Upper lobe of left lung (tissue), 6 donors: Measurements from ENCODE around the gene EFNA5. TPM values are rescaled to one million over a fixed set of nuclear protein-coding genes. Genes with fewer than 3 reads are reported as not detected.

Source experiments
- ATAC-seq, 2 donors: fragments of 200-7000 bp; cut with Tn5 transposase; one replicate each; pipeline ENCODE4 v1.9.1; 2022; ENCODE audit warnings: mild to moderate bottlenecking in 2 of 2, moderate library complexity in 2 of 2; ENCODE audit not compliant: low FRiP score in 2 of 2
- DNase-seq, 2 donors: peaks; one replicate each; pipeline ENCODE4 v3.0.0-alpha.2; 2019 to 2020
- H3K27ac ChIP-seq, 4 donors: fragments of 200-600 bp; sonication (generic); one replicate each; pipeline ENCODE4 v1.5.1; 2016 to 2019
- H3K27me3 ChIP-seq, 4 donors: fragments of 200-600 bp; sonication (generic); one replicate each; pipeline ENCODE4 v1.5.1; 2017 to 2019
- H3K36me3 ChIP-seq, 4 donors: fragments of 200-600 bp; sonication (generic); one replicate each; pipeline ENCODE4 v1.5.1; 2016 to 2019
- H3K4me1 ChIP-seq, 4 donors: fragments of 200-600 bp; sonication (generic); one replicate each; pipeline ENCODE4 v1.5.1; 2018 to 2019
- H3K4me3 ChIP-seq, 4 donors: fragments of 200-600 bp; sonication (generic); one replicate each; pipeline ENCODE4 v1.5.1; 2017 to 2019; ENCODE audit warnings: mild to moderate bottlenecking in 2 of 4, moderate library complexity in 1 of 4
- H3K9me3 ChIP-seq, 4 donors: fragments of 200-600 bp; sonication (generic); one replicate each; pipeline ENCODE4 v1.5.1; 2018 to 2019
- CTCF ChIP-seq, 6 experiments: fragments of 450-650 bp in 4 of 6; fragments of 200-600 bp in 2 of 6; sonication (generic) in 2 of 6; IDR thresholded peaks; one replicate each; pipeline ENCODE4 v1.5.1; 2016 to 2019; ENCODE audit warnings: antibody characterized with exemption in 6 of 6
- EP300 ChIP-seq, 4 donors: sonication (generic); formaldehyde crosslinking; IDR thresholded peaks; one replicate each; pipeline ENCODE4 v1.5.1; 2017; ENCODE audit warnings: antibody characterized with exemption in 4 of 4, control low read depth in 2 of 4
- POLR2A ChIP-seq, 4 donors: fragments of 450-650 bp; IDR thresholded peaks; one replicate each; pipeline ENCODE4 v1.5.1; 2016 to 2017; ENCODE audit warnings: antibody characterized with exemption in 4 of 4, mild to moderate bottlenecking in 2 of 4
- POLR2AphosphoS5 ChIP-seq, 2 donors: sonication (generic); formaldehyde crosslinking; IDR thresholded peaks; one replicate each; pipeline ENCODE4 v1.5.1; 2017; ENCODE audit warnings: antibody characterized with exemption in 2 of 2
- WGBS, 2 donors: methylation state at CpG; one replicate each; pipeline ENCODE4 v1.1.5; 2017 to 2018; 5-methylcytosine and 5-hydroxymethylcytosine counted together
- total RNA-seq, 6 donors: library from RNA; depleted of rRNA in 4 of 6; stranded (reverse); fragments of >200 nt in 4 of 6; gene quantifications; one replicate each; pipeline versions ENCODE4 v1.1.0 to v1.2.1, GENCODE V29; 2016 to 2021
- donor health status: DM: no; HTN: no; CAD: no; lungs with moderate emphysema.
- donor health status: DM: no; HTN: yes; CAD: no; lungs with severe emphysema.

The EFNA5 gene
- total RNA-seq, 6 donors from 2014 or later = 4.1 to 41.9 (median 7.3) TPM

DNA sequence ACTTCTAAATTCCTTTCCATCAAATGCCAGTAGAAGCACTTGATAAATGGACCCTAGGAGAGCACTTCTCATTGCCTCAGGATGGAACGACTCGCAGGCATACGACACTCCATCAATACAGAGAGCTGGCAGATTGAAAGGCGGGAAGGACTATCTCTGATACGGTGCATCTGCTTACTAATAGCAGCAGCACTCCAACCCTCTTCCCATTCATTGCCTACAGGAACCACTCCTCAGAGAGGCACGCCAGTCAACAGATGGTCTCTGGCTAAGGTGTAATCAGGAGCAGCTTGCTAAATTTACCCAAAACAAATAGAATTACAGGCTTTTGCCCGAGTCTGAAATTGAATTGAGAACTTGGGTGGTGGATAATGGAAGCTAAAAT, 168.1 kb downstream of the EFNA5 start:
- Histone ChIP-seq H3K27ac (no peak overlapping the region), H3K4me3 (no peak overlapping the region), H3K4me1 (peaks cover 0 to 17% (median 2%) of the 10 kb centered on the region in 4 donors), H3K27me3 (no peaks in the 10 kb centered on the region), H3K9me3 (no peaks in the 10 kb centered on the region), H3K36me3 (no peaks in the 10 kb centered on the region)
- DNase-seq (no peak), ATAC-seq (no peak)
- WGBS, 2 donors = 59 to 62% methylated on average over 7 of the region's 7 CpGs
- TF ChIP-seq EP300 (IDR thresholded peaks at IDR 0.05) (no peak), POLR2AphosphoS5 (IDR thresholded peaks at IDR 0.05) (no peak), POLR2A (IDR thresholded peaks at IDR 0.05) (no peak), CTCF (IDR thresholded peaks at IDR 0.05) (no peak)

- Histone ChIP-seq H3K27me3 (no peaks in the 10 kb centered on the region), H3K4me1 (peaks cover 0 to 13% (median 2%) of the 10 kb centered on the region in 4 donors), H3K36me3 (no peaks in the 10 kb centered on the region), H3K27ac (no peak overlapping the region), H3K4me3 (no peak overlapping the region), H3K9me3 (no peaks in the 10 kb centered on the region)
- ATAC-seq (no peak), DNase-seq (no peak)
- 50 to 57% methylated on average over 17 of the region's 17 CpGs for WGBS, 2 donors
- TF ChIP-seq CTCF (IDR thresholded peaks at IDR 0.05) = no peak
- no peak for TF ChIP-seq EP300 (IDR thresholded peaks at IDR 0.05)
- TF ChIP-seq POLR2AphosphoS5 (IDR thresholded peaks at IDR 0.05) = no peak
- no peak for TF ChIP-seq POLR2A (IDR thresholded peaks at IDR 0.05)
Observed at GRCh38 chr5:107501965-107502675, 168.6 kb downstream of the EFNA5 start.

DNA sequence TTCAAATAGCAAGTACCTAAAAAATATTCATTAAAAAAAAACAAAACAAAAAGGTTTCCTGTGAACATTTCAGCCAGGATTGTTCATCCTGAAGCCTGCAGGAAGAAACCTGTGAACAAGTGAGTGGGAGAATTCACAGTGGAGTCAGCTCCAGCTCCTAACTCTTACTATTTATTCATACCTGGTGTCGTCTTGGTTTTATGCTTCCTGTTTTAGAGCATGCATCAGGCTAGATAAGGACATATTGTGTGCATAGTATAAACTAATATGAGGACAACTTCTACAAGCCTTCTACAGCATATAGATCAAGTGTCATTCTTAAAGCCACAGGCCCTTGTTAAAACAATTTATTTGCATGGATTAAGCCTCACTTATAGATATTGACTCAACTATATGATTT, 169.9 kb downstream of the EFNA5 start:
- TF ChIP-seq CTCF (IDR thresholded peaks at IDR 0.05) (no peak), EP300 (IDR thresholded peaks at IDR 0.05) (no peak), POLR2A (IDR thresholded peaks at IDR 0.05) (no peak), POLR2AphosphoS5 (IDR thresholded peaks at IDR 0.05) (no peak)
- no peak for ATAC-seq
- no peak overlapping the region for H3K27ac ChIP-seq
- 21 to 35% methylated on average over 1 of the region's 1 CpG for WGBS, 2 donors
- peaks cover 0 to 6% (median 2%) of the 10 kb centered on the region in 4 donors for H3K4me1 ChIP-seq
- no peak overlapping the region for H3K4me3 ChIP-seq
- no peaks in the 10 kb centered on the region for H3K27me3 ChIP-seq
- DNase-seq = no peak
- no peaks in the 10 kb centered on the region for H3K36me3 ChIP-seq
- H3K9me3 ChIP-seq = no peaks in the 10 kb centered on the region

DNA sequence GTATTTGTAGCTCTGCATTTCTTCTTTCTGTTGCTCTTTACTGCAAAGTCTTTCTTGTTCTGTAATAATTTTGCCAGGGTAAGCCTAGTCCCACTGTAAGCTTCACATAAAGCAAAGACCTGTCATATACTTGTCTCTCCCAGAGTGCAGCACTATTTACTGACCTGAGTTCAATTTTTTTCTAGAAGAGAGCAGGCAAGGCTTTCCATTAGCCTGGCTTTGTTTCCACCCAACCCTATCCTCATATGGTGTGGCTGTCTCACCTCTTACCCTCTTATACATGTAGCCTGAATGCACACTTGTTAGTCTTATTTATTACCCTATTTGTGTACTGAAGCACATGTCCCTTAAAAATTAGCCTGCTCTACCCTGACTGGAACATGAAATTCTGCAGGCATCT, 170.4 kb downstream of the EFNA5 start:
- no peak for ATAC-seq
- H3K27me3 ChIP-seq = no peaks in the 10 kb centered on the region
- H3K9me3 ChIP-seq = no peaks in the 10 kb centered on the region
- no peak overlapping the region for H3K4me3 ChIP-seq
- DNase-seq = no peak
- TF ChIP-seq CTCF (IDR thresholded peaks at IDR 0.05) (no peak), POLR2AphosphoS5 (IDR thresholded peaks at IDR 0.05) (no peak), POLR2A (IDR thresholded peaks at IDR 0.05) (no peak), EP300 (IDR thresholded peaks at IDR 0.05) (no peak)
- H3K4me1 ChIP-seq = peaks cover 0 to 4% (median 1%) of the 10 kb centered on the region in 4 donors
- no peak overlapping the region for H3K27ac ChIP-seq
- no peaks in the 10 kb centered on the region for H3K36me3 ChIP-seq

DNA sequence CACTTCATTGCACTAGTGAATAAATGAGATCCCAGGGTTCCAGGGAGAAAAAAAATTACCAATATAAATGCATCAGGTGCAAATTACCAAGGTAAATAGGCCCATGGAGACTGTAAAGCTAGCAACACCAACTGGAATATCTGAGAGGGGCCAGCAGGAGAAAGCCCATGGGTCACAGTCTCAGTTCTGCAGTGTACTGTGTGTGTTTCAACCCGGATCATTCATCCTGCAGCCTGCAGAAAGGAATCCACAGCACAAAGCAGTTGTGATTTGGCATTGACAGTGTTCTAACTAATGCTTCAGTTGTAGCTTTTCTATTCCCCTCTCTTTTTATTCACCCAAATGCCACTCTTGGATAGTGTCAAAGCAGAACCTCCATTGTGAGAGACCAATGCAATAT, 171.0 kb downstream of the EFNA5 start:
- Histone ChIP-seq H3K4me1 (peaks cover 0 to 4% (median 0%) of the 10 kb centered on the region in 4 donors), H3K27ac (no peak overlapping the region), H3K36me3 (no peaks in the 10 kb centered on the region), H3K9me3 (no peaks in the 10 kb centered on the region), H3K27me3 (no peaks in the 10 kb centered on the region), H3K4me3 (no peak overlapping the region)
- DNase-seq (no peak), ATAC-seq (peak in 1 of 2 donors; percentile 61)
- 53 to 93% methylated on average over 1 of the region's 1 CpG for WGBS, 2 donors
- TF ChIP-seq CTCF (IDR thresholded peaks at IDR 0.05) (no peak), POLR2A (IDR thresholded peaks at IDR 0.05) (no peak), EP300 (IDR thresholded peaks at IDR 0.05) (no peak), POLR2AphosphoS5 (IDR thresholded peaks at IDR 0.05) (no peak)
